A673 (cell line): Measurements from ENCODE around the gene DKK3.

ENCODE experiments used
- EZH2 ChIP-seq: fragments of 200-600 bp; sonication (generic); IDR thresholded peaks from 2 replicates; pipeline ENCODE4 v1.6.1; 2017; ENCODE audit warnings: borderline replicate concordance, low read depth, mild to moderate bottlenecking, mixed read lengths, antibody characterized with exemption, low read length; ENCODE audit not compliant: poor library complexity, severe bottlenecking
- TF ChIP-seq, protein P1 (sequence below): fragments of 300-800, 200-600 bp; sonication (generic); conservative IDR thresholded peaks from 2 replicates; pipeline ENCODE4 v1.5.1; 2017; ENCODE audit warnings: low read depth, mild to moderate bottlenecking, antibody characterized with exemption, low read length, moderate library complexity, mixed read lengths

DNA sequence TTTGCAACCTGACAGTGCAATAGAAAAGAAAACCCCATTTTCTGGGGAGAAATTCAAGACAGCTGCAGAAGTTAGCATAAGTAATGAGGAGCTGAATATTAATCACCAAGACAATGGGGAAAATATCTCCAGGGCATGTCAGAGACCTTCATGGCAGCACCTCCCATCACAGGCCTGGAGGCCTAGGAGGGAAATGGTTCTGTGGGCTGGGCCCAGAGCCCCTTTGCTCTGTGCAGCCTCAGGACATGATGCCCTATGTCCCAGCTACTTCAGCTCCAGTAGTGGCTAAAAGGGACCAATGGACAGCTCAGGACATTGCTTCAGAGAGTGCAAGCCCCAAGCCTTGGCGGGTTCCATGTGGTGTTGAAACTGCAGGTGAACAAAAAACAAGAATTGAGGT is 14.6 kb upstream of the DKK3 start:
- TF ChIP-seq, protein P1, sequence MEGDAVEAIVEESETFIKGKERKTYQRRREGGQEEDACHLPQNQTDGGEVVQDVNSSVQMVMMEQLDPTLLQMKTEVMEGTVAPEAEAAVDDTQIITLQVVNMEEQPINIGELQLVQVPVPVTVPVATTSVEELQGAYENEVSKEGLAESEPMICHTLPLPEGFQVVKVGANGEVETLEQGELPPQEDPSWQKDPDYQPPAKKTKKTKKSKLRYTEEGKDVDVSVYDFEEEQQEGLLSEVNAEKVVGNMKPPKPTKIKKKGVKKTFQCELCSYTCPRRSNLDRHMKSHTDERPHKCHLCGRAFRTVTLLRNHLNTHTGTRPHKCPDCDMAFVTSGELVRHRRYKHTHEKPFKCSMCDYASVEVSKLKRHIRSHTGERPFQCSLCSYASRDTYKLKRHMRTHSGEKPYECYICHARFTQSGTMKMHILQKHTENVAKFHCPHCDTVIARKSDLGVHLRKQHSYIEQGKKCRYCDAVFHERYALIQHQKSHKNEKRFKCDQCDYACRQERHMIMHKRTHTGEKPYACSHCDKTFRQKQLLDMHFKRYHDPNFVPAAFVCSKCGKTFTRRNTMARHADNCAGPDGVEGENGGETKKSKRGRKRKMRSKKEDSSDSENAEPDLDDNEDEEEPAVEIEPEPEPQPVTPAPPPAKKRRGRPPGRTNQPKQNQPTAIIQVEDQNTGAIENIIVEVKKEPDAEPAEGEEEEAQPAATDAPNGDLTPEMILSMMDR = no peak
- no peak for TF ChIP-seq EZH2
